WI38 (cell line): ENCODE measurements around the gene SERPINA1.

Experiments used
- H3K4me3 ChIP-seq: 2 replicates; pipeline ENCODE4 v1.5.1; 2011; ENCODE audit warnings: low read depth, mild to moderate bottlenecking, control low read depth, low read length
- CTCF ChIP-seq: IDR thresholded peaks from 2 replicates; pipeline ENCODE4 v1.5.1; 2012; ENCODE audit warnings: low read depth, mild to moderate bottlenecking, control low read depth, low read length

SERPINA1 gene

DNA sequence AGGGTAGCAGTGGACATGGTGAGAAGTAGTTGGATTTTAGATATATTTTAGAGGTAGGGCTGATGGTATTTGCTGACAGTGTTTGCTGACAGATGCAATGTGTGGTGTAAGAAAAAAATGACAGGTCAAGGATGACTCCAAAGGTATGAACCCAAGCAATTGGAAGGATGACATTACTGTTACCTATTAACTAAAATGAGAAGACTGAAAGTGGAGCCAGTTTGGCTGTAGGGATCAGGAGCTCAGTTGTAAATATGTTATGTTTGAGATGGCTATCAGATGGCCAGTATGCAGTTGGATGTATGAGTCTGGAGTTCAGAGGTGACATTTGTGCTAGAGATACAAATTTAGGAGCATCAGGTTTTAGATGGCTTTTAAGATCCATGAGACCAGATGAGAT, 47.9 kb downstream of the SERPINA1 start:
- H3K4me3 ChIP-seq: no peak overlapping the region
- TF ChIP-seq CTCF: no peak

GRCh38 chr14:94338023-94338422, 50.4 kb downstream of the SERPINA1 start:
- no peak overlapping the region for H3K4me3 ChIP-seq
- TF ChIP-seq CTCF: no peak

GRCh38 chr14:94337274-94337673, 51.1 kb downstream of the SERPINA1 start:
- no peak for TF ChIP-seq CTCF
- H3K4me3 ChIP-seq: no peak overlapping the region

DNA sequence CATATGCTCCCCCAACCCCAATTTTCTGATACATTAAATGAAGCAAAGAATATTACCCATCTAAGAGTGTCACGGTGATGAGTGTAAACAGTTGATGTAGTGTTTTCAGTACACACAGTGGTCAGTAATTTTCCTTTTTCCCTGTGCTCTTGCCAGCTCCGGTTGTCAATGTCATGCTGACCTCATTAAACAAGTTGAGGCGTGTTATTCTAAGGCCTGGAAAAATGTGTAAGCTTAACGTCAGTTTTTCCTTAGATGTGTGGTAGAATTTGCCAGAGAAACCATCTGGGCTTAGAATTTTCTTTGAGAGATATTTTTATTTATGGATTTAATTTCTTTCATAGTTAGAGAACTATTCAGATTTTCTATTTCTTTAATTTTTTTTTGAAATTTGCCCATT, 53.5 kb downstream of the SERPINA1 start:
- TF ChIP-seq CTCF: no peak
- no peak overlapping the region for H3K4me3 ChIP-seq

DNA sequence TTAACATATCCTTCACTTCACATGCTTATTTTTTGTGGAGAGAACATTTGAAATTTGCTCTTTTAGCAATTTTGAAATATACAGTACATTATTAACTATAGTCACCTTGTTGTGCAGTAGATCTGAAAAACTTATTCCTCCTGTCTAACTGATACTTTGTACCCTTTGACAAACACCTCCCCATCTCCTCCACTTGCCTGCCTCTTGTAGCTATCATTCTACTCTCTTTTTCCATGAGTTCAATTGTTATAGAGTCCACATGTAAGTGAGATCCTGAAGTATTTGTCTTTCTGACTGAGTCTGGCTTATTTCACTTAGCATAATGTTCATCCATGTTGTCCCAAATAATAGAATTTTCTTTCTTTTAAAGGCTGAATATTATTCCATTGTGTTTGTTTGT, 55.8 kb downstream of the SERPINA1 start:
- TF ChIP-seq CTCF: no peak
- no peak overlapping the region for H3K4me3 ChIP-seq

DNA sequence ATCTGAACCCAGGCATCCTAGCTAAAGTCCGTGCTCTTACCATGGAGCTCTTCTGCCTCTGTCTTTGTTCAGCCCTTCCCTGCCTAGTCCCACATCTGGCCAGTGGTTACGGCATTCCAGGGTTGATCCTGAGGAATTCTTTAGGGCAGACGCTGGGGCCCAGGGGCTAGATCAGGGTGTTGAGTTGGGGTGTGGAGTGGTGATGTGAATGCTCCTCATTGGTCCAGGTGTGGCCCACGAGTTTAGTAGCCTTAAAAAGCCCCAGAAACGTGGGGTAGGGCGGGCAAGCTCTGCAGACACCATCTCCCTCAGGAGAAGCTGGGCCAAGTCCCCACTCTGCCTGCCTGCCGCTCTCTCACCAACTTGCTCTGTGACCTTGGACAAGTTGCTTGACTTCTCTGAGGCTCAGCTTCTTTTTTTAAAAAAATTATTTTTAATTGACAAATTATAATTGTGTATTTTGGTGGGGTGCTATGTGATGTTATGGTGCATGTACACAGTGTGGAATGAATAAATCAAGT, 56.3 kb downstream of the SERPINA1 start:
- no peak overlapping the region for H3K4me3 ChIP-seq
- TF ChIP-seq CTCF: no peak

DNA sequence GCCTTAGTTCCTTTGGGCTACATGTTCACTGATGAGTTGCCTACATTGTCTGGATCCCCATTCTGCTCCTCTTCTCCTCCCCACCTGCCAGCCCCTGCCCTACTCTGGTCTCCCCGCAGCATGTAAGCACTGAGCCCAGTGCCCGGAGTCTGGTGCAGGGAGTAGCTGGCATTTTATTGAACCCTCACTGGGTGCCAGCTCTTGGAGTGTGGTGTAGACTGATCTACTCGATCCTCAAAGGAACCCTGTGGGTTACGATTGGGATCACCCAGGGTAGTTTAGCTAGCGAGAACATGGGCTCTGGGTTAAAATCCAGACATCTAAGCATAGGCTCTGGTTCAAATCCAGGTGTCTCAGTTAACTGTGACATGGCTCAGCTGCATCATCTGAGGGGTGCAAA, 56.9 kb downstream of the SERPINA1 start:
- no peak for TF ChIP-seq CTCF

More for the DNA sequence above, 56.9 kb downstream of the SERPINA1 start:
- H3K4me3 ChIP-seq: no peak overlapping the region
